RWPE2 (cell line): ENCODE data around the gene PLAGL2.

ENCODE experiments used
- ATAC-seq: fragments of 200-7000 bp; cut with Tn5 transposase; 3 replicates; pipeline ENCODE4 v1.9.1; 2021; ENCODE audit warnings: low read depth
- DNase-seq: peaks from one replicate; pipeline ENCODE4 v3.0.0-alpha.2; 2020; ENCODE audit warnings: low spot score
- H3K27ac ChIP-seq: fragments of 450-650 bp; 2 replicates; pipeline ENCODE4 v1.5.1; 2017; ENCODE audit warnings: mild to moderate bottlenecking; ENCODE audit not compliant: poor library complexity, severe bottlenecking
- H3K27me3 ChIP-seq: fragments of 250-450 bp; sonication (Bioruptor Pico); 2 replicates; pipeline ENCODE4 v1.5.1; 2021; ENCODE audit warnings: mild to moderate bottlenecking, moderate library complexity; ENCODE audit not compliant: insufficient read depth, poor library complexity, severe bottlenecking
- H3K36me3 ChIP-seq: fragments of 250-450 bp; sonication (Bioruptor Pico); 2 replicates; pipeline ENCODE4 v1.5.1; 2020; ENCODE audit warnings: low read depth, mild to moderate bottlenecking, moderate library complexity
- H3K4me1 ChIP-seq: fragments of 250-450 bp; sonication (Bioruptor Pico); 2 replicates; pipeline ENCODE4 v1.5.1; 2021; ENCODE audit warnings: mild to moderate bottlenecking, moderate library complexity; ENCODE audit not compliant: insufficient read depth, poor library complexity, severe bottlenecking
- H3K4me3 ChIP-seq: fragments of 250-450 bp; sonication (Bioruptor Pico); 2 replicates; pipeline ENCODE4 v1.5.1; 2021; ENCODE audit warnings: mild to moderate bottlenecking, moderate library complexity; ENCODE audit not compliant: severe bottlenecking
- H3K9me3 ChIP-seq: fragments of 250-450 bp; sonication (Bioruptor Pico); 2 replicates; pipeline ENCODE4 v1.5.1; 2021; ENCODE audit warnings: mild to moderate bottlenecking, moderate library complexity; ENCODE audit not compliant: severe bottlenecking
- TF ChIP-seq, protein P1 (sequence below): fragments of 450-650 bp; IDR thresholded peaks from one replicate; pipeline ENCODE4 v1.5.1; 2017; ENCODE audit warnings: mild to moderate bottlenecking, moderate library complexity; ENCODE audit not compliant: poor library complexity, severe bottlenecking

PLAGL2 gene

DNA sequence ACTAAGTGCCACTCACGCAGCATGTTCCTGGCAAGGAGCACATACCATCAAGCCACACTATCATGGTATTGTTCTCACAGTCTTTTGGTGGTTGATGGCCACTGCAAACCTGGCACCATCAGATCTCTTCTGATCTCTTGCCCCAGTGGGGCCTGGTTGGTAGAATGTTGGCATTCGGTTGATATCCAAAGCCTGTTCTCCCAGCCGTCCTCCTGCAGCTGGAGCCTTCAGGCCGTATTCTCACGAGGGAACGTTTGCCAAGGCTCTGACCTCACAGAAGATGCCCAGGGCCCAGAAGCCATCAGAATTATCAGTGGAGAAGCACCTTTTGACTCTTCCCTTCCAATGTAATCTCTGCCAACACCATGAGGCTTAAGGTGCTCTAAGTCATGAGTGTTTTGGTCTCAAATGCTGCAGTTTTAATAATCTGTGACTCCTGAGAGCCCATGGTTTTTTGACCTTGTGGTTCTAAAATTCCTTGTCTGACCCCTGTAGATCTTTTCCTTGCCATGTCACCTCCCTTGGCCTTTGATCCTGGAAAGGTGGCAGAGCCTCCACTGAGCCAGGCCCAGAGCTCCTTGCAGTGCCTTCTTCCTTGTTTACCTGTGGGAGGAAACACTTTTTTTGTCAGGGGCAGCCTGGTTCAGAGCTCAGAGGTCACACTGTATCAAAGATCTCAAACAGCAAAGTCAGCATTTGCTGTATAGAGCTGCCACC lies 27.9 kb upstream of the PLAGL2 start:
- H3K27me3 ChIP-seq: no peaks in the 10 kb centered on the region
- H3K9me3 ChIP-seq: no peaks in the 10 kb centered on the region
- ATAC-seq (no peak), DNase-seq (no peak)
- no peak overlapping the region for H3K27ac ChIP-seq
- H3K36me3 ChIP-seq: peaks cover 52% of the 10 kb centered on the region
- H3K4me3 ChIP-seq: no peak overlapping the region
- TF ChIP-seq, protein P1, sequence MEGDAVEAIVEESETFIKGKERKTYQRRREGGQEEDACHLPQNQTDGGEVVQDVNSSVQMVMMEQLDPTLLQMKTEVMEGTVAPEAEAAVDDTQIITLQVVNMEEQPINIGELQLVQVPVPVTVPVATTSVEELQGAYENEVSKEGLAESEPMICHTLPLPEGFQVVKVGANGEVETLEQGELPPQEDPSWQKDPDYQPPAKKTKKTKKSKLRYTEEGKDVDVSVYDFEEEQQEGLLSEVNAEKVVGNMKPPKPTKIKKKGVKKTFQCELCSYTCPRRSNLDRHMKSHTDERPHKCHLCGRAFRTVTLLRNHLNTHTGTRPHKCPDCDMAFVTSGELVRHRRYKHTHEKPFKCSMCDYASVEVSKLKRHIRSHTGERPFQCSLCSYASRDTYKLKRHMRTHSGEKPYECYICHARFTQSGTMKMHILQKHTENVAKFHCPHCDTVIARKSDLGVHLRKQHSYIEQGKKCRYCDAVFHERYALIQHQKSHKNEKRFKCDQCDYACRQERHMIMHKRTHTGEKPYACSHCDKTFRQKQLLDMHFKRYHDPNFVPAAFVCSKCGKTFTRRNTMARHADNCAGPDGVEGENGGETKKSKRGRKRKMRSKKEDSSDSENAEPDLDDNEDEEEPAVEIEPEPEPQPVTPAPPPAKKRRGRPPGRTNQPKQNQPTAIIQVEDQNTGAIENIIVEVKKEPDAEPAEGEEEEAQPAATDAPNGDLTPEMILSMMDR: no peak
- peaks cover 7% of the 10 kb centered on the region for H3K4me1 ChIP-seq

DNA sequence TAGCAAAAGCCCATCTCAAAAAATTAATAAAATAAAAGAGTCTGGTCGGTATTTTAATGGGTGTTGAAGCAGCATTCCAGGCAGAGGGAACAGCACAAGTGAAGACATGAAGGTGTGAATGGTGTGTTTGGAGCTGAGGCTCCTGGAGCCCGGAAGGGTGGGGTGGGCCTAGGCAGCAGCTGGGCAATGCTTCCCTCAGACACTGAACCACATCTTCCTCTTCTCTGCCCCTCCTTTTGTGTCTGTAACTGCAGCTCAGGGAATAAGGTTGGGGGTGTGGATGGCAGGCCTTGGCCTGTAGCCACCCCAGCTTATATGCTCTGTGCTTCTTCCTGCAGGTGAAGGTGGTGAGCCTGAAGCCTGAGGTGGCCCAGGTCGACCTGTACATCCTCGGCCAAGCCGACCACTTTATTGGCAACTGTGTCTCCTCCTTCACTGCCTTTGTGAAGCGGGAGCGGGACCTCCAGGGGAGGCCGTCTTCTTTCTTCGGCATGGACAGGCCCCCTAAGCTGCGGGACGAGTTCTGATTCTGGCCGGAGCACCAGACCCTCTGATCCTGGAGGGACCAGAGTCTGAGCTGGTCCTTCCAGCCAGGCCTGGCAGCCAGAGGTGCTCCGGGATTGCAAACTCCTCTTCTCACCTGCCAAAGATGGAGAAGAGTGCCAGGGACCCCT lies 26.7 kb upstream of the PLAGL2 start:
- Histone ChIP-seq H3K4me1 (peaks cover 7% of the 10 kb centered on the region), H3K27me3 (no peaks in the 10 kb centered on the region), H3K36me3 (peaks cover 58% of the 10 kb centered on the region), H3K27ac (no peak overlapping the region), H3K4me3 (no peak overlapping the region), H3K9me3 (no peaks in the 10 kb centered on the region)
- no peak for ATAC-seq
- DNase-seq: no peak
- TF ChIP-seq, protein P1: no peak

DNA sequence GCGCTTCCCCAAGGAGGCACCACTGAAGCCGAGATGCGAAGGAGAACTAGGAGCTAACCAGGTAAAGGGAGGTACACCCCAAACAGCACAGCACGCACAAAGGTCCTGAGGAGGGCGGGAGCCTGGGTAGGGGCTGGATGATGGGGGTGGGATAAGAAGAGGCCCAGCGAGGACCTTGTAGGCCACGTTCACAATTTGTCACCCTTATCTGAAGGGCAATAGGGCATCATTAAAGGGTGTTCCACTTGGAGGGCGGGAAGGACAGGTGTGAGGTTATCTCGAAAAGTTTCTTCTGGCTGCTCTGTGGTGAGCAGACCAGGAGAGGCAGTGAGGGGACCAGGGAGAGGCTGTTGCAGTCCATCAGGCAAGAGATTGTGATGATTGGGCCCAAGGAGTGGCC lies 25.7 kb upstream of the PLAGL2 start:
- no peak overlapping the region for H3K27ac ChIP-seq
- H3K9me3 ChIP-seq: no peaks in the 10 kb centered on the region
- H3K4me1 ChIP-seq: peaks cover 7% of the 10 kb centered on the region
- H3K27me3 ChIP-seq: no peaks in the 10 kb centered on the region
- H3K36me3 ChIP-seq: peaks cover 68% of the 10 kb centered on the region
- H3K4me3 ChIP-seq: no peak overlapping the region
- DNase-seq (no peak), ATAC-seq (no peak)
- TF ChIP-seq, protein P1: no peak

DNA sequence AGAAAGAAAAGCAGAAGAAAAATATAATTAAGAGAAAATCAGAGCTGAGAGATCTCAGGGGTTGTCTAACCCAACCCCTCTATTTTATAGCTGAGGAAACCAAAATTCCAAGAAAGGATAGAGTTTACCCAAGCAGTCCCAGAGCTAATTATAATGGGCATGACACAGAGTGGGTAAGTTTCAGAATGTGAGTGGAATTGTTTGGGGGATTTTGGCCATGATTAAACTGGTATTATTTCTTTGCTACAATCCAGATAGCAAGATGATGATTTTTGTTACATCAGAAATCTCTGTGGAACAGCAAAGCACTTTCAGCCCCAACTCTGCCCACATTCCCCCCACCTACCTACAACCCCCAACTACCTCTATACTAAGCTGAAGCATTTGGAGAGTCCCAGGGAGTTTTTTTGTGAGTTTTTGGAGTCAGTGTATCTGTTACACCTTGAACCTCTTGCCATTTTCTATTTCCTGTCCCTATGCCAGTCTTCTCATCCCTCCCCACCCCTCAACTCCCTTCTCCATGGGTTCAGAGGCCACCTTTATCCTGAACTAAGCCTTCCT lies 24.9 kb upstream of the PLAGL2 start:
- Histone ChIP-seq H3K9me3 (no peaks in the 10 kb centered on the region), H3K27me3 (no peaks in the 10 kb centered on the region), H3K4me1 (peaks cover 7% of the 10 kb centered on the region), H3K4me3 (no peak overlapping the region), H3K36me3 (peaks cover 77% of the 10 kb centered on the region), H3K27ac (no peak overlapping the region)
- ATAC-seq (no peak), DNase-seq (no peak)
- TF ChIP-seq, protein P1: no peak
